GM21619 (cell line): ENCODE data around the gene PHLDB2.
A peak's percentile ranks its signal among the peaks of the same experiment; 100 is the strongest.

Source experiments
- ATAC-seq: cut with Tn5 transposase; IDR thresholded peaks from one replicate; pipeline ENCODE4 v1.9.1; 2021; ENCODE audit not compliant: unreplicated experiment

Gene PHLDB2

GRCh38 chr3:111882194-111882593, 23.1 kb downstream of the PHLDB2 start:
- ATAC-seq = no peak

- ATAC-seq = peak; percentile 98
These were observed 23.7 kb downstream of the PHLDB2 start for GRCh38 chr3:111882799-111883198.

- ATAC-seq = no peak
These were observed 25.4 kb downstream of the PHLDB2 start for GRCh38 chr3:111884411-111885018.

GRCh38 chr3:111885578-111885977, 26.5 kb downstream of the PHLDB2 start:
- ATAC-seq = no peak

- ATAC-seq = no peak
These were observed 31.1 kb downstream of the PHLDB2 start for GRCh38 chr3:111890051-111890580.

GRCh38 chr3:111892070-111892469, 33.0 kb downstream of the PHLDB2 start:
- no peak for ATAC-seq

- ATAC-seq = no peak
These were observed 36.0 kb downstream of the PHLDB2 start for GRCh38 chr3:111895071-111895470.

GRCh38 chr3:111899966-111900365, 40.9 kb downstream of the PHLDB2 start:
- no peak for ATAC-seq

GRCh38 chr3:111901637-111902036, 42.6 kb downstream of the PHLDB2 start:
- no peak for ATAC-seq

GRCh38 chr3:111902534-111902933, 43.5 kb downstream of the PHLDB2 start:
- ATAC-seq = no peak

GRCh38 chr3:111903067-111903511, 44.0 kb downstream of the PHLDB2 start:
- no peak for ATAC-seq

GRCh38 chr3:111904376-111905241, 45.5 kb downstream of the PHLDB2 start:
- no peak for ATAC-seq

- no peak for ATAC-seq
These were observed 47.6 kb downstream of the PHLDB2 start for GRCh38 chr3:111906656-111907055.

- ATAC-seq = no peak
These were observed 48.1 kb downstream of the PHLDB2 start for GRCh38 chr3:111907151-111907550.

- ATAC-seq = no peak
These were observed 51.7 kb downstream of the PHLDB2 start for GRCh38 chr3:111910806-111911205.

GRCh38 chr3:111911446-111911845, 52.4 kb downstream of the PHLDB2 start:
- no peak for ATAC-seq

GRCh38 chr3:111913163-111913763, 54.2 kb downstream of the PHLDB2 start:
- ATAC-seq = no peak

GRCh38 chr3:111915905-111916304, 56.8 kb downstream of the PHLDB2 start:
- no peak for ATAC-seq

GRCh38 chr3:111917300-111917699, 58.2 kb downstream of the PHLDB2 start:
- no peak for ATAC-seq

- no peak for ATAC-seq
These were observed 60.5 kb downstream of the PHLDB2 start for GRCh38 chr3:111919370-111920065.

- no peak for ATAC-seq
These were observed 62.1 kb downstream of the PHLDB2 start for GRCh38 chr3:111921181-111921580.
